GM20431 (cell line): ENCODE data around the gene EML3.
"Not testable (repeated sequence)": the region's sequence is repeated elsewhere in the genome, so short reads cannot be mapped to it uniquely, and the experiment has no call there.

ENCODE experiments used
- in situ Hi-C: fragments of 300-500 bp; cut with MseI, MboI; formaldehyde crosslinking; loops from one replicate; pipeline ENCODE4 v1.15.0; 2020; ENCODE audit warnings: low sequenced_read_pairs; ENCODE audit not compliant: unreplicated experiment

EML3 gene

DNA sequence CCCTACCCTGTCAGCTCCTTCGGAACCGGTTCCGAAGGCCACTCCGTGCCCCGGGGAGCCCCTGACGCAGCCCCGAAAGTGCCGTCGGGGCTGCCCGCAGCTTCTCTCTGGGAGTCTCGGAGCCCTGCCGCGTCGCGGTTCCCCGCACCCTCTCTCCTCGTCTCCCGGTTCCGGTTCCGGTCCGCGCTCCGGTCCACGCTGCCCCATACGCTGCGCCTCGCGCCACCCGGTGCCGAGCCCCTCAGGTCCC is 11.5 kb downstream of the EML3 start:
- in situ Hi-C loops, result no loop called here

DNA sequence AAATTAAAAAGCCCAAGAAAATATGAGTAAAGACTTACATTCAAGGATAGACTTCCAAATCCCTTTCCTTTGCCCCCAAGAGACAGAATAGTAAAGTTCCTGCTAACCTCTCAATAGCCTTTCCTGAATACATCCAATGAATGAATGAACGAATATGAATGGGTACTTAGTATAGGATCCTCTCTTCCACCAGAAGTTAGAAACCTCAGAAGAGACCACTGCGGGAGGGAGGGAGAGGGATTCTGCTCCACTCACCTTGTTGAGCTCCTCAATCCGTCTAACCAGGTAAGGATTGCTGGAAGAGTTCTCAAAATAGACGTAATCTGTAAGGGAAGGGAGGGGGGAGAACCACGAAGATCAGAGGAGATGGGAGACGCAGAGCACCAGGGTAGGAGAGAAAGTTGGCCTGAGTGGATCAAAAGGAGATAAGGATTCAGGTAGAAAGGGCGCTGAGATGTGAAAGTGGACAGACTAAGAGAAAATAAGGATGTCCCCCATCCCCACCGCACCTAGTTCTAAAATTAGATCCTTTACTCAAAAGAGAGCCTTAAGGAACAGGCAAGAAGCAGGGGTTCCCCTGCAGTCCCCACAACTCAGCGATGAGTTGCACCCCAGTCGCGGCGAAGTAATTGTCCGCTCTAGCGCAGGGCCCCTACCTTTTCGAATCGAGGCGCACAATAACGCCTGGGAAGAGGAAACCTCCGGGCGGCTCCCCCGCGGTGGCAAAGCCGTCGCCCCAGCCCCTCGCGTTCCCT is 12.0 kb downstream of the EML3 start:
- in situ Hi-C loops, result no loop called here

DNA sequence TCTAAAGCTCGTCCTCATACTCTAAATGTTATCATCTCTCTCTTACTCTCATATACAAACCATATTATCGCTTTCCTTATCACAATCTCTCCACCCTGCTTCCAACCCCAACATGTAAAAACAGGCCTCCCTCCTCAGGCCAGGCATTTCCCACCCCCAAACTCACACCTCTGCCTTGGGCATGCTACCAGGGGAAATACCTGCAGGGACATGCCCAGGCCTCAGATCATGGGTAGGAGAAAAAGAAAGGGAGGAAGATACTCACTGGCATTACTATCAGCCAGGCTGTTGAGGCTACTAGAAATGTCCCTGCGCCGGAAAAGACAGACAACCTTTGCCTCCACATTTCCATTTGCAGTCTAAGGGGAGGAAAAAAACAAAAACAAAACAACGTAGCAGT is 12.7 kb downstream of the EML3 start:
- in situ Hi-C loops, result no loop called here

DNA sequence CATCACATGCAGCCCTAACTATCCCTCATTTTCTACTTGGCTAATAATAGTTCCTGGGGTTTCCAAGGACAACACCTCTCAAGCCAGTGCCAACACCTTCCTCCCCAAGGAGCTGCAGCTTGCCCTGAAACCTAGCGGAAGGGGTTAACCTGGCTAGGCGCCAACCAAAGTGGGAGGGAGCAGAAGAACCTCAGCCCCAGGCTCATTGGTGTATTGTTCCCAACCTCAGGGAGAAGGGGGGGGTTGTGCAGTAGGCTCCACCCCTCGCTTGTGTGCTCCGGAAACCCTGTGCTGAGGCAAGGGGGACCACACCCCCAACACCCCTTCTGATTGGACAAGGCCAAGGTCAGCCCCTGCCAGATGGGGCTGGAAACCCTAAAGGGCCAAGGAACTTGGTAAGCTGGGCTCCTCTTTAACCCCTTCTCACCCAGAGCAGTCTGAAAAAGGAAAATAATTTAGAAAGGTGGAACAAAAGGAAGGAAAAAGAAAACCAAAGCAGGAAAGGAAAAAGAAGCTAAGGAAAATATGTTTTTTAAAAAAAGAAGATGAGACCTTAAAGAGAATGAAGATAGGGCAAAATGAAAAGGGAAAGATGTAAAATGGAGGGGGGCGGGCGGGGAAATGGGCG is 13.4 kb downstream of the EML3 start:
- in situ Hi-C loops, result no loop called here

DNA sequence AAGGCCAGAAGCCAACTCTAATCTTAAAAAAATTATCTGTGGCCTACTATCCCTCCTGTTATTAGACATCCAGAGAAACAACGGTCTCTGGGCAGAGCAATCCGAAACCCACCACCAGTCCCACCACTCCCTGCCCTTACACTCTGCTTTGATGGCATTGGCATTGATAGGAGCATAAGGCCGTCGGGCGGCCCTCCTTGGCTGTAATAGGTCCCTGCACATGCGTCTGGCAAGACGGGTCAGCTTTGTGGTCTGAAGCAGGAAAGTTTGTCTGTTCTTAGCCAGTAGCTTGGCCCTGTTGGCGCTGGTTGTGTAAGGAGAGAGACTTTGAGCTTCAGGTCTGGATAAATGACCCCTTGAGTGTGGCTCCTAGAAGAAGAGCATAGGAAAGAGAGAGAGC is 17.5 kb downstream of the EML3 start:
- in situ Hi-C loops, result no loop called here

DNA sequence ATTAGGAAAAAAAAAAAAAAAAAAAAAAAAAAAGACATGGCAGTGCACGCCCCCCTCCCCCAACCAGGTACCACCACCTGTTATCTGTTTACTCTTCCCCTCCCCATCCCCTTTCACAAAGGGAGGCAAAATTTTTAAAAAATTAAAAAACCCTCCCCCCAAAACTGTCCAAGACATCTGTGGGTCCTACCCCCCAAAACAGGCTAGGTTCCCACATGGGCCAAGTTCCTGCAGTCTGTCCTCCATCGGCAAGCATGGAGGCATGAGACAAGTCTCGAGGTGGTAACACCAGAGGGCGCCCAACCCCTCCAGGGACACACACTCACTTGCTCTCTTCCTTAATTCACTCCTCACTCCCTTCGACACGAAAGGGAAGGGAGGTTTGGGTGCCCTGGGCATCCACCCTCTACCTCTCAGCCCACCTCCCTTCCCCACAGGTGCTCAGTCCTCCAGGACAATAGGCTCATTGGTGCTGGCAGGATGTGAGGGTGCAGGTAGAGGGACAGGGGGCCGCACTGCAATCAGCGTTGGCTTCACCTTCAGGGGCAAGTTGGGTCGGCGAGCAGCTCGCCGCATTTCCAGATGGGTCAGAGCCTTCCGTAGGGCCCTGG is 19.0 kb downstream of the EML3 start:
- in situ Hi-C loops, result no loop called here

DNA sequence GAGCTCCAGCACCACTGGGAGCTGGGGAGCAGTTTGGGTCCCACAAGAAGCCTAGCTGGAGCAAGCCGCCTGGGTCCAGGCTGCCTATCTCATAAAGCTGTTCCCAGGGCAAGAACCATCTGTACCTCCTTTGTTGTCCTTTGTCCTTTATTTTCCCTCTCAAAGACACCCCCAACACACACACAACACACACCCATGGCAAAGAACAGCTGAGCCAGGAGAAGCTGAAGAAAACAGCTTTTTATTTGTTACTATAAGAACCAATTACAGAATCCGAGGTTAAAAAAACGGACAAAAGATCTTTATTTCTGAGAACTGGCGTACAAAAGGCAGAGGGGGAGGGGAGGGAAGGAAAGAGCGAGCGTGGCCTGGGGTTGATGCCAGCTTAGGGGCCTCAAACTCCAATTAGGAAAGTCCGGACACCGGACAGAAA is 19.6 kb downstream of the EML3 start:
- in situ Hi-C loops, result no loop called here

DNA sequence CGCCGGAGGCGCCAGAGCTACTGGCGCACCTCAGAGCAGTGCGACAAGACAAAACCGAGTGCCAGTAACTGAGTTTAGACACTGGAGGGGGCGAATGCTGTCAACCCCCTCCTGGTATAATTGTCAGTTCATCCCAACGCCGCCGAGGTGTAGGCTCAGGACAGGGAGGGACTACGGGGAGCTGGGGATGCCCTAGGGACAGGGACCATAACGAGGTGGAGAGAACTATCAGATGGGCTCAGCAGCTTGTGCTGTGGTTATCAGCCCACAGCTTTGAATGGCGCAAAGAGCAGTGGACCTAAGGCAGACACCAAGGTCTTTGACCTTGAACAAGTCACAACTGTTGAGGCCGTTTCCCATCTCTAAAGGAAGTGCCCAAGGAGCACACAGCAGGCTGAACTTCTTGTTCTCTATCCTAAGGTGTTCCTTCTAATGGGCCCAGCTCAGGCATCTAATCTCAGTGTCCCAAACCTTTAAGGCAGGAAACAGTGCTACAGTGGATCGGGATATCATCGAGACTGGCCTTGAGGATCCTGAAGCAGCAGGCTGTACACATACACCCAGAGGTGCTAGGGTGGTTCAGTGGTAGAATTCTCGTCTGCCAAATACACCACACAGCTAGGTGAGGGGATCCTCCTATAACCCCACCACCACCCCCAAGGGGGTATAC is 20.3 kb downstream of the EML3 start:
- in situ Hi-C loops, result no loop called here

DNA sequence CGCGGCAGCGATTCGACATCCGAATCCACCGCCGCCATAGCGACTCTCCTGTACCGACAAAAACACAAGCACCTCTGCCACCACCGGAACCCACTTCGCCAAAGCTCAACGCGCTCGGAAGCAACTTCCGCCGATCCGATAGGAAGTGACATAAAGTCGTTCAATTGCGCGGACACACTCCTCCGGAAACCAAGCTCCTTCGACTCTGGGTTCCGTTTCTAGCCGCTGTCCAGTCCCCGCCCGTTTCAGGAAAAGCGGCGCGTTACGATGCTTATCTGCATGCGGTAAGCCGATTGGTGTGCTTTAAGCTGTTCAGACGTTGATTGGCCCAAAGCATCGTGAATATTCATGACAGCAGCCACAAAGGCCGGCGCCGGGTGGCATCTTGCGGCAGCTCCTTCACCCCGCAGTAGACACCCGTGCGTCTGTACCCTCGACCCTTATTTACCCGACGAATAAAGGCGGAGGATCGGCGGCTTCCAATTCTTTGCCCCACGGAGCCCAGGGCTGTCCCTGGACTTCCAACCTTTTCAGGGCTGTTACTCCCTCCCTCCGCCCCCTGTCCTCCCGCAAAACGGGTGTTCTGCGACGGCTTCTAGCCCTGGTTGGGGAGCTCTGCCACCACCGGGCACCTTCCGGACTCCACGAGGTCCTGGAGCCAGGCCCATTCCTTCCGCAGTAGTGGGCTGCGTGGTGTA is 21.0 kb downstream of the EML3 start, which contains the start of gene TUT1:
Gene TUT1 (minus strand): TSS at position 76 of the 698 bp plus-strand sequence. CDS start 38 bp downstream, at position 38.
- in situ Hi-C loops, result no loop called here

DNA sequence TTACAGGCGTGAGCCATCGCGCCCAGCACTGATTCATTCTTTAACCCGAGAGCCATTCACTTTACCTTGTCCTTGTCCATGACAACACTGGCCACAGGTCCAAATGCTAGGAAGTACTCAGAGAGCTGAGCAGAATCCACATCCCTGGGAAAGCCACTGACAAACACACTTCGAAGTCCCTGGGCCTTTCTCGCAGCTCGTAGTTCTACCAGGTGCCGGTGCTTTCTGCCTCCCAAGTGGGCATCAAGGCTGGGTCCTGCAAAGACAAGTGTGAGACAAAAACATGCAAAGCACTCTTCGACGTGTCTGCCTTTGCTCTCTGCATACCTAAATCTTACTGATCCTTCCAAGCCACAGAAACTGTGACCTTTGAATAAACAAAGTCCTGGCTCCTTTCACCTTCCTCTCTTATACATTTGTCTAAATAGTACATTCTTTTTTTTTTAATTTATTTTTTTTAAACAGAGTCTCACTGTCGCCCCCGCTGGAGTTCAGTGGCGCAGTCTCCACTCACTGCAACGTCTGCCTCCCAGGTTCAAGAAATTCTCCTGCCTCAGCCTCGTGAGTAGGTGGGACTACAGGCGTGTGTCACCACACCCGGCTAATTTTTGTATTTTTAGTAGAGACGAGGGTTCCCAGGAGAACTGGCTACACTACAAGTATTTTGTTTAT is 23.5 kb downstream of the EML3 start:
- in situ Hi-C loops, result no loop called here

DNA sequence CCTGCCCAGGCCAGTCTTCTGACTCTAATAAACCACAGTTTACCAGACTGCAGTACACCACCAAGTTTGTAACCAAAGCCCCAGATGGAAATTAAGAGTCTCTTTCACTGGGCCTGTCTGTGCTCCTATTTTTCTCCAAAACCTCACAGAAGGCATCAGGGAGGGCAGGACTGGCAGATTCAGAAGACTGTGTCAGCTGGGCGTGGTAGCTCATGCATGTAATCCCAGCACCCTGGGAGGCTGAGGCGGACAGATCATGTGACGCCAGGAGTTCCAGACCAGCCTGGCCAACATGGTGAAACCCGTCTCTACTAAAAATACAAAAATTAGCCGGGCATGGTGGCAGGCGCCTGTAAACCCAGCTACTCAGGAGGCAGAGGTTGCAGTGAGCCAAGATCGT is 27.2 kb downstream of the EML3 start:
- in situ Hi-C loops, result not testable (repeated sequence)

DNA sequence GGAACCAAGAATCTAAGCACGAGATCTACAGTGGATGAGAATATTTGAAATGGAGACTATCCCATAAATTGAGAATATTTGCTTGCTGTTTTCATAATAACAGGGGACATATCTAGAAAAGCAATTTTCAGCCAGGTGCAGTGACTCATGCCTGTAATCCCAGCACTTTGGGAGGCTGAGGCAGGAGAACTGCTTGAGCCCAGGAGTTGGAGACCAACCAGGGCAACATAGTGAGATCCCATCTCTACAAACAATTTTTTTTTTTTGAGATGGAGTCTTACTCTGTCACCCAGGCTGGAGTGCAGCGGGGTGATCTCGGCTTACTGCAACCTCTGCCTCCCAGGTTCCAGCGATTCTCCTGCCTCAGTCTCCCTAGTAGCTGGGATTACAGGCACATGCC is 30.8 kb downstream of the EML3 start:
- in situ Hi-C loops, result not testable (repeated sequence)

DNA sequence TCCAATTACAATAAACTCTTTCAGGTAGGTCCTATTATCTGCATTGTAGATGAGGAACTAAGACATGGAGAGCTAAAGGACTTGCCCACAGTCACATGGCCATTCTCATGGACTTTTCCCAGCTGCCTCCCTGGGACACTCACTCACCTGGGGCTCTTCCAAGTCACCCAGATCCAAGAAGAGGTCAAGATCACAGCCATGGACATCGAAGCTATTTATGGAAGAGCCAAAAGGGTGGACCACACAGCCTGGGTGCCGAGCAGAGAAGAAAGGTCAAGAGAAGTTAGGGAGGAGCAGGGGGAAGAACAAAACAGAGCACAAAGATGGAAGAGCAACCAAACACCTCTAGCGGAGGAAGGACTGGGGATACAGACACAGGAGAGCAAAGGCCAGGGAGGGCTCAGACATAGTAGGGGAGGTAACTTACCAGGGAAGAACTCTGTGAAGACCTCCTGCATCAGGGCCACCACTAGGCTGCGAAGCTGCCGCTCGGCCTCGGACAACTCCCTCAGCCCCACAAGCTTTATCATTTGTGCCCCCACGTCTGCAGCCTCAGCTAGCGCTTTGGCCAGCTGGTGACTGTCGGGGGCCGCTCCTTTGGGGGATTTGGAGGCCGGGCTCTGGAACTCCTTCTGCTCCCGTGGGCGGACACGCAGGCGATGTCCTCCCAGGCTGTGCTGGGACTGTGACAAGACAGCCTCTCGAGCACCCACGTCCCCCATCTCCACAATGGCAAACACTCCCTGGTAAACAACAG is 31.4 kb downstream of the EML3 start:
- in situ Hi-C loops, result no loop called here

DNA sequence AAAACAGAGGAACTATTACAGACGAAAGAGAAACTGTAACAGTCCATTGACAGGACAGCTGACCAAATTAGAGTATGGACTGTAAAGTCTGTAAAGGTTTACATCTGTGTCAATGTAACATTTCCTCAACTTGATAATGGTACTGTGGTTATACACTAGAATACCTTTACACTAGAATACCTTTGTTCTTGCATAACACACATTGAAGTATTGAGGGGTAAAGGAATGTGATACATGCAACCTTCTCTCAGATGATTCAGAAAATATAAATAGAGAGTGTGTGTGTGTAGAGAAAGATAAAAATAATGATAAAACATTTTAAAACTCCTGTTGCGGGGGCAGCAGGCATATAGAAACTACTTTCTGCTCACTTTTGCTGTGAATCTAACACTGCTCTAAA is 33.3 kb downstream of the EML3 start:
- in situ Hi-C loops, result no loop called here

DNA sequence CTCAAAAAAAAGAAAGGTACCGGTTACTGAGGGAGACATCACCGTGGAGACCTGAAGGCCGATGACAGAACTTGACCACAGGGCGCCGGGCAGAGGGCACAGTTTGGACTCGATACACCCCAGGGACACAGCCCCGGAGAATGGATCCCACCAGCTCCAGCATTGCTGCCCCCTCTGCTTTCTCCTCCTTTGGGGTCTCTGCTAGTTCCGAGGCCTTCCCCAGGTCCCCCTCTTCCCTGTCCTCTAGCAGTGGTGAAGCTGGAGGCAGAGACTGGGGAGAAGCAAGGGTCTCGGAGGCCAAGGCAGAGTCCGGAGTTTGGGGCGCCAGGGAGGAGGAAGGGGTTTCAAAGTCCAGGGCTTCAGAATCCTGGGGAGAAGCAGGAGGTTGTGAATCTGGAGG is 34.0 kb downstream of the EML3 start:
- in situ Hi-C loops, result no loop called here

DNA sequence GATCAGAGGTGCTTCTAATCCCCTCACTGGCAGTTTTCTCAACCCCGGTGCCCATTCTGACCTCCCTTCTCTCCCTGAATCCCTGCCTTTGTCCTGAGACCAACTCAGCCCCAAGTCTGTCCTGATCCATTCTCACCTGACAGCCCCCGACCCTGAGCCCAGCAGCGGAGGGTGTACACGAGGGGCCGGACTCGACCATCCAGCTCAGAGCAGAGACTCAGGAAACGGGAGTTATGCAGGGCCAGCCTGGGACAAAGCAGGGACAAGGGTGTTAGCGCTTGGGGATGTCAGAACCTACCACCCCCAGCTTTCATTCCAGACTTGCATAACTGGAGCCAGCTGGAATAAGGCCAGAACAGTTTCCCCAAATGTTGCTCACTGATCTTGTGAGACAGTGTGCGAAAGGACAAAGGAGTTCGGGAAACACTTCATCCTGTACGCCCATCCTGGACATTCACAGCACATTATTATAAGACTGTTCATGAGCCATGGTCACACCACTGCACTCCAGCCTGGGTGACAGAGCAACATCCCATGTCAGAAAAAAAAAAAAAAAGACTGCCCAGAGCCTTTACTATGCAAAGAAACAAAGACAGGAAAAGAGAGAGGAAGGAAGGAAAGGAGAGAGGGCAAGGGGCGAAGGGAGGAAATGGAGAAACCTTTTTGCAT is 35.4 kb downstream of the EML3 start:
- in situ Hi-C loops, result no loop called here

DNA sequence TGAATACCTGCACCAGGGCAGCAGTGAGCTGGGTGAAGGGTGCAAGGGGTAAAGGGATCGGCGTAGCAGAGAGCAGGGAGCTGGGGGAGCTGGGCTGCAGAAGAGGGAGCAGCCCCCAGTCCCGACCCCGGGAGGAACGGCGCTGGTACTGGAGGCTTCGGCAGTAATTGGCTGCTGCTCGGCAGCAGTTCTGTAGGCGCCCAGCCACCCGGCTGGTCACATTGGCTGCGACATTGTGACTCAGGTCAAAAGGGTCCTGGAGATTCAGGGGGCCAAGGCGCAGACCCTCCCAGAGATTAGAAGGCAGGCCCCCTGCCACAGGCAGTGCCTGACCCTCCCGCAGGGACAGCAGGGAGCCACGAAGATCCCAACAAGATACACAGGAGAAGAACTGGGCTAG is 36.7 kb downstream of the EML3 start:
- in situ Hi-C loops, result no loop called here

DNA sequence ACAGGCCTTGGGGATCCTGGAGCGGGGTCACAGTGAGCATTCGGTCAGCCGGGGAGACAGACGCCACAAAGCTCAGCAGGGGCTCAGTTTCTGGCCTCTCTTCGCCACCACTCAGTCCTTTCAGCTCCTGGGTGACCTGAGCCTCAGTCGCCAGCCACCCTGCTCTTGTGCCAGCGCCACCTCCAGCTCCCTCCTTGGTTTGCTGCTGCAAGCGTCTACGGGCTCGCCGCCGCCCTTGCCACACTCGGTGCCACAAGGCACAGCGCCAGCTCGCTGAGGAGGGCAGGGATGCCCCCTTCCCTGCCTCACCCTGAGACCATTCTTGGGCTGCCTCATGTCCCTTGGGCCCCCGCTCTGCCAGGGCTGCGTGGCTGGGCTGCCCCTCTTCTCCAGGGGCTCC is 37.4 kb downstream of the EML3 start:
- in situ Hi-C loops, result no loop called here
